HG03558 (cell line): ENCODE results near the gene PTPRC.

Experiments used
- ATAC-seq: cut with Tn5 transposase; IDR thresholded peaks from one replicate; pipeline ENCODE4 v1.9.1; 2021; ENCODE audit warnings: moderate number of reproducible peaks; ENCODE audit not compliant: unreplicated experiment; ENCODE audit errors: extremely low read depth

PTPRC gene

GRCh38 chr1:198696211-198696610 is 57.4 kb downstream of the PTPRC start:
- no peak for ATAC-seq

DNA sequence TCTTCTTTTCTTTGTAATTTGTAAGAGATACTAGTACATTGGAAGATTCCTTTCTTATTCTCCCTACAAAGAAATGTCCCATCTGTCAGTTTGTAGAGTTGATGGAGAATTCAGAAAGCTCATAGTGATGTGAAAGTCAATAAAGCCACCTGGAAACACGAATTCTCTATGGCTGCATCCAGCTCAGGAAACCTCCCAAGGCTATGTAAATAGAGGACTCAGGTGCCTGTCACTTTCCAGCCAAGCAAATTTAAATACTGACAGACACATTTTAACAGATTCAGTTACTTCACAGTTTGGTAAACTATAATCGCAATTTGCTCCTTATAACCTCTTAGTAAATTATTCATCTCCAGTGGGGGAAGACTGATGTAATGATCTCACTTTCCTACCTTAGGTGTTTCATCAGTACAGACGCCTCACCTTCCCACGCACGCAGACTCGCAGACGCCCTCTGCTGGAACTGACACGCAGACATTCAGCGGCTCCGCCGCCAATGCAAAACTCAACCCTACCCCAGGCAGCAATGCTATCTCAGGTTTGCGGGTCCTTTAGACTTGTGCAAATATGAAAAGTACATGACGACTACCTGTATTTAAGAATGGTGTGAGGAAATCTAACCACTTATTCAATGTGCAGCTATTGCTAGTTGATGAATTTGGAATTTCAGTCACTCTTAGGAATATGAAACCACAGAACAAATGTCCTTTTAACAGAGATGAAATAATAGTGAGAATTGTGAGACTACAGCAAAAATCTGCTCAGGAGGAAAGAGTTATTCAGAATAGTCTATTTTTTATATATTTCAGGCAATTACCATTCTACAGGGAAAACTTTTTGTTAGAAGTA is 60.6 kb downstream of the PTPRC start:
- ATAC-seq, result no peak

GRCh38 chr1:198700016-198700392 is 61.2 kb downstream of the PTPRC start:
- no peak for ATAC-seq

GRCh38 chr1:198700396-198700795 is 61.6 kb downstream of the PTPRC start:
- no peak for ATAC-seq

DNA sequence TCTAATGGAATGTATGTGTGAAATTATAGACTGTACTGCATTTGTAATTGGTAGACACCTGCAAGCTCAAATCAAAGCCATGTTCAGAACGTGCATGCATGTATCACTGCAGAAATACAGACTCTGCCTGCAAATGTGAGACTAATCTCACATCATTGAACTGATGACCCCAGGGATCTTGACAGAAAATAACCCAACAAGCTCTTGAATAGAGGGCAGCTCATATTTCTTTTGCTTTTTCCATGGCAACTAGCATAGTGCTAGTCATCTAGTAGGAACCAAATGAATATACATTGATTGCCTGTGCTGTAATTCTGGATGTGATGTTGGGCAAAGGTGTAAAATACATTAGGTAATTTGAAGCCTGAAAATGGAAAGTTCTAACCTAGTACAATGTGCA is 62.4 kb downstream of the PTPRC start:
- ATAC-seq, result no peak

- ATAC-seq, result no peak
Observed at GRCh38 chr1:198701766-198702539, 63.1 kb downstream of the PTPRC start.

DNA sequence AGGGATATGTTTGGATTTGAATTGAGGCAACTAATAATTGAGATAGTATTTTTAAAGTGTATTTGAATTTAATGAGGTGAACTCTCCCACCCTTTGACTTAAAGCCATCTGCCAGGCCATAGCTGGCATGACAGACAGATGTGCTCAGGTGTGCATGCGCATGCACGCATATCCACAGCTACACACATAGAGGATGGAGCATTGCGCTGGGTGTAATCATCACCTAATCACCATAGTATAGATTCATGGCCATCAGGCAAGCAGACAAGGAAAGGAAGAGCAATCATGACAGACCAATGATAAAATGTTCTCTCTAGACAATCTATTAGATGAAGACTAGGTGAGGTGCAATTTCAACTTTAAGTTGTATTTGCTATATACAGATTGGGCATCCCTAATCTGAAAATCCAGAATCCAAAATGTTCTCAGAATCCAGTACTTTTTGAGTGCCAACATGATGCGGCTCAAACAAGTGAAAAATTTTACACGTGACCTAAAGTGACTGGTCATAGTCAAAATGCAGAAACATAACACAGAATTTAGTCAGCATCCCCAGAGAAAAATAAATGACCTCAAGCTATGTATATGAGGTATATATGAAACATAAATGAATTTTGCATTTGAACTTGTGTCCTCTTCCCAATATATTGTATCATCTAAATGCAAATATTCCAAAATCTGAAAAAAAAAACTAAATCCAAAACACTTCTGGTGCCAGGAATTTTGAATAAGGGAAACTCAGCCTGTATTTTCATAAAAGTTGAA is 70.1 kb downstream of the PTPRC start:
- no peak for ATAC-seq

DNA sequence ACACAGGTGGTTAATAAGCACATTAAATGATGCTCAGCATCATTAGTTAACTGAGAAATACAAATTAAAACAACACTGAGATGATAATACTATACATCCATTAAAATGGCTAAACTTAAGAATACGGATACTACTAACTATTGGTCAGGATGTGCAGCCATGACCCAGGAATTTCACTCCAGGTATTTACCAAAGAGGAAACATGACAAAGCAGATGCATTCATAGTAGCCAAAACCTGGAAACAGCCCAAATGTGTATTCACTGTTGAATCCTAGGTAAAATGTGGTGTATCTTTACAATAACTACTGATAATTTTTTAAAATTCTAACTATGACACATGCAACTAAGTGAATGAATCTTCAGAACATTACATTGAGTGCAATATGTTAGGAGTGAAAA is 73.0 kb downstream of the PTPRC start:
- no peak for ATAC-seq

DNA sequence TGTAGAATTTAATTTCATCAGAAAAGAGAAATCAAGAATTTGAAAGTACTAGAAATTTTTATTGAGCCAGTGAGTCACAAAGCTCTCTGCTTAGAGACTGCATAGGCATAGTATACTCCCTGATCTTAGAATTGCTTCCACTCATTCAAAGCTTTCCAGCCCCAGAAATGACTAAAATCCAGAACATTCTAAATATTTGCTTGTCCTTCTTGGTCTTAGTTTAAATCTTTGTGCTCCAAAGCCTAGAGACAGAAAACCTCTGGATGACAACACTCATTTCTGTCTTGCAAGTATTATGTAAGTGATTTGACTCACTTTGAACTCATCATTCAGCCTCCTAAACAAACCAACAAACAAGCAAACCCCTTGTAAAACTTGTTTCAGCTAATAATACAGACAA is 74.2 kb downstream of the PTPRC start:
- no peak for ATAC-seq

DNA sequence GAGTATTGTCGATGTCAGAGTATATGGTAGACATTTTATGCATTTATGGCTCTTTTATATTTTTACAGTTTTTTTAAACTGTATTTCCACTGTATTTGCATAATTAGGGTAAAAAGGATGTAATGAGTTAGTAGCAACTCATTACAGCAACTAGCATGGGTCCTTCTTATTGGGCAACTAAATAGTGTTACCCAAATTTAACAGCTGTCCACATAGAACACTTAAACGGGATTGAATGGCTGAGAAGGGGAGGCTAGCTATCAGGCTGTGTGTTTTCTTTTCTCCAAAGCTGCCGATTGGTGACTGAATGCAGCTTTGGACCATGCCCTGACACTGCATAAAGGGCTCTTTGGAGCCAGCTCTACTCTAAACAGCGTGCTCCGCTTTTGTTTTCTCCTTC is 75.4 kb downstream of the PTPRC start:
- no peak for ATAC-seq

GRCh38 chr1:198716051-198716450 is 77.2 kb downstream of the PTPRC start:
- ATAC-seq, result no peak

DNA sequence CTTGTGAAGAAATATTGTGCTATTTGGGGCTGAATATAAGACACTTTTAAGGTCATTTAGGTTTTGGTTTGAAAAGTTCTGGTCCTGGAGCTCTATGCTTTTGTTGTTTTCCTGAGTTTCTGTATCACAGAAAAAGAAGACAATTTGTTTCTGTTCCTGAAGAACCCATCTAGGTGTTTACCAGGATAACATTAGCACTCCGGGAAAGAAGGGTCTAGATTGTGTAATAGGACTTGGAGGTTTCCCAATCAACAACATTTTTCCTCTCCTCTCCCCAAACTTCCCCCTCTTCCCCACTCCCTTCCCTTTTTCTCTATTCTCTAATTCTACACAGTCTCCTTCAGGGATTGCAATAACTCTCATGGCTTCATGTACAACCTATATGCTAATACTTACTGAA is 78.7 kb downstream of the PTPRC start:
- no peak for ATAC-seq

- ATAC-seq, result no peak
Observed at GRCh38 chr1:198723127-198723526, 84.3 kb downstream of the PTPRC start.

- ATAC-seq, result no peak
Observed at GRCh38 chr1:198725090-198725489, 86.2 kb downstream of the PTPRC start.

DNA sequence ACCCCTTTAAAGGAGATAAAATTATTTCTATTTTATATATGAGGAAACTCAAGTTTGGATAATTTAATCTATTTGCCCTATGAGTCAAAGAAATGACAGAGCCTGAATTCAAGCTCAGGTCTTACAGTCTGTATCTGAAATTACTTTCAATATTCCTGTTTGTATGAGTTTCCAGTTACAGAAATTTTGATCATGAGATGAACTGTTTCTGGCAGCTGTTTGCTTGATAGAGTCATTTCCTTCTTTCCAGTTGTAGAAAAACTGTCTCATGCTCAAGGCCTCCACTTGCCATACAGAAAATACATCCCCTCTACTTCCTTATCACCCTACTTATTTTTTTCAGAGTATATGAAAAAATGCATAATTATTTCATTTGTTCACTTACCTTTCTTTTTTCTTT is 87.6 kb downstream of the PTPRC start:
- no peak for ATAC-seq

GRCh38 chr1:198729195-198729863 is 90.5 kb downstream of the PTPRC start:
- ATAC-seq, result no peak

GRCh38 chr1:198730952-198731351 is 92.1 kb downstream of the PTPRC start:
- ATAC-seq, result no peak

DNA sequence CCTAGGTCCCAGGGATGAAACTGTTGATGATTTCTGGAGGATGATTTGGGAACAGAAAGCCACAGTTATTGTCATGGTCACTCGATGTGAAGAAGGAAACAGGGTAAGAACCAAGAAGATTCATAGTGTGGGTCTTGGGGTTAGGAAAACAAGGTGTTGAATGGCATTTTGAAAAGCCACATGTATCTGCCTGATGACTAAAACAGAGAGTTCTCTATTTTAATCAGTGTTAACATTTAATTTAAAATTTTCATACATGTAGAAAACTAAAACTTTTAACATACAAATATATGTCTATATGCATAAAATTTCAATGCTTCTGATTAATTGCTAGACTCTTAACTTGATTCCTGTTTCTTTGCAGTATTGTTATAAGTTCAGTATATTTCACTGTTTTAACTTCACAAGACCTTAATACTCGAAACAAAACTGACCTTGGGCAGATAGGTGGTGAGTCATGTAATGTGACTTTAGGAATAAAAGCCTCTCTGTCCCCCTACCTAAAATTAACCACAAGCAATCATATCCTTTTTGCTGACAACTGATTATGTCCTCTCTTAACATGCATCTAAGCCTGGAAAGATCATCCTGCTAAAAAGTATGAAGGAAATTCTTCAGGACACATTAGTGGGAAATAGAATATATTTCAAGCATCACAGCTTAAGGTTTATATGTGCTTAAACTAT is 95.6 kb downstream of the PTPRC start:
- ATAC-seq, result peak; percentile 82

GRCh38 chr1:198741744-198742143 is 102.9 kb downstream of the PTPRC start:
- ATAC-seq, result no peak

- ATAC-seq, result no peak
Observed at GRCh38 chr1:198747127-198747526, 108.3 kb downstream of the PTPRC start.
